GM21717 (cell line): ENCODE measurements around the gene FOXK1.

Experiments used
- ATAC-seq: cut with Tn5 transposase; IDR thresholded peaks from one replicate; pipeline ENCODE4 v1.9.1; 2021; ENCODE audit warnings: mild to moderate bottlenecking, moderate library complexity; ENCODE audit not compliant: unreplicated experiment

Gene FOXK1

GRCh38 chr7:4720225-4720624 lies 38.1 kb downstream of the FOXK1 start:
- ATAC-seq, result peak; percentile 37

- ATAC-seq, result no peak
Observed at GRCh38 chr7:4722308-4722707, 40.2 kb downstream of the FOXK1 start.

- no peak for ATAC-seq
Observed at GRCh38 chr7:4722960-4723630, 41.0 kb downstream of the FOXK1 start.

GRCh38 chr7:4724648-4725013 lies 42.5 kb downstream of the FOXK1 start:
- peak; percentile 25 for ATAC-seq

- peak; percentile 86 for ATAC-seq
Observed at GRCh38 chr7:4725014-4725849, 43.1 kb downstream of the FOXK1 start.

- no peak for ATAC-seq
Observed at GRCh38 chr7:4725850-4726450, 43.9 kb downstream of the FOXK1 start.

- no peak for ATAC-seq
Observed at GRCh38 chr7:4726566-4726965, 44.5 kb downstream of the FOXK1 start.

GRCh38 chr7:4727914-4728705 lies 46.0 kb downstream of the FOXK1 start:
- ATAC-seq, result no peak

GRCh38 chr7:4729266-4729665 lies 47.2 kb downstream of the FOXK1 start:
- no peak for ATAC-seq

GRCh38 chr7:4730276-4730675 lies 48.2 kb downstream of the FOXK1 start:
- ATAC-seq, result no peak

- ATAC-seq, result no peak
Observed at GRCh38 chr7:4730971-4731370, 48.9 kb downstream of the FOXK1 start.

GRCh38 chr7:4731803-4732202 lies 49.7 kb downstream of the FOXK1 start:
- ATAC-seq, result no peak

- ATAC-seq, result no peak
Observed at GRCh38 chr7:4733936-4734528, 51.9 kb downstream of the FOXK1 start.

- ATAC-seq, result no peak
Observed at GRCh38 chr7:4734587-4735345, 52.7 kb downstream of the FOXK1 start.

- ATAC-seq, result no peak
Observed at GRCh38 chr7:4737300-4737699, 55.2 kb downstream of the FOXK1 start.

GRCh38 chr7:4738711-4739527 lies 56.8 kb downstream of the FOXK1 start:
- ATAC-seq, result no peak

- ATAC-seq, result no peak
Observed at GRCh38 chr7:4739528-4739992, 57.5 kb downstream of the FOXK1 start.

GRCh38 chr7:4740796-4741195 lies 58.7 kb downstream of the FOXK1 start:
- no peak for ATAC-seq

GRCh38 chr7:4742051-4742573 lies 60.0 kb downstream of the FOXK1 start:
- ATAC-seq, result no peak
